Epithelial cell of proximal tubule (primary cell): ENCODE results near the gene B4GALNT3. TPM values are rescaled to one million over a fixed set of nuclear protein-coding genes. Genes with fewer than 3 reads are reported as not detected.

ENCODE experiments used
- DNase-seq: peaks from one replicate; pipeline ENCODE4 v3.0.0-alpha.2; 2011; ENCODE audit warnings: low read depth
- H3K4me3 ChIP-seq: 2 replicates; pipeline ENCODE4 v1.5.1; 2011; ENCODE audit warnings: low read depth, mild to moderate bottlenecking, low read length
- CTCF ChIP-seq: conservative IDR thresholded peaks from 2 replicates; pipeline ENCODE4 v1.5.1; 2012; ENCODE audit warnings: low read depth, mild to moderate bottlenecking, low read length
- total RNA-seq: library from RNA; depleted of rRNA; stranded (reverse); fragments of >200 nt; gene quantifications from 2 replicates; pipeline ENCODE4 v1.2.3, GENCODE V29; 2015

The B4GALNT3 gene
- total RNA-seq, 1 donor from 2014 or later = 7.1 TPM

- H3K4me3 ChIP-seq = no peak overlapping the region
- no peak for DNase-seq
- TF ChIP-seq CTCF = no peak
These were observed 108.7 kb downstream of the B4GALNT3 start for GRCh38 chr12:568486-568885.

GRCh38 chr12:569091-569676, 109.4 kb downstream of the B4GALNT3 start:
- no peak for DNase-seq
- no peak for TF ChIP-seq CTCF
- peak overlapping the region; percentile 82 for H3K4me3 ChIP-seq

DNA sequence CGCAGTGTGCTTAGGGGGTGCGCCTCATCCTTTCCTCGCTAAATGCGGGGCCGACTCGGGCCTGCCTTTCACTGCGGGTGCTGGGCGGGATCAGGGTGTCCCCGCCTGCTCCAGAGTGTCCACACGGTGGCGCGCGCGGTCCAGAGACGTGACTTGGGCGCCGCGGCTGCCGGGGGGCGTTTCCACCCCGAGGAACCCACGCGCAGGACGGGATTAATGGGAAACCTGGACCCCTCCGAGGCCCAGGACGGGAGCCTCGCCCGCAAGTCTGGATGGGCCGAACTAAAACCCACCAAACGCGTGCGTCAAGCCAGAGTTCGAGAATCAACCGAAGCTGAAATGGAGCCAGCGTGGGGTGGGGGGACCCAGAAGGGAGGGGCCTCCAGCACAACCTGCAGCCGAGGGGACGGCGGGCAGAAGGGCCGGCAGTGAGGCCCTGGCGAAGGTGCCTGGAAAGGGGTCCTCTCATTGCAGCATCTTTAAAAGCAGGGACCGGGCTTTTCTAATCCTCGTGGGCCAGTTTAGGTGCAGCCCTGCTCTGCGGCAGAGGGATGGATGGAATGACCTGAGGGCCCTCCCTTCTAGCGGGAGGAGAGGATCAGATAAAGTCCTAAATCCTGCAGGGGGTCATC, 110.2 kb downstream of the B4GALNT3 start:
- peak; percentile 81 for TF ChIP-seq CTCF
- peak overlapping the region; percentile 82 for H3K4me3 ChIP-seq
- DNase-seq = no peak

DNA sequence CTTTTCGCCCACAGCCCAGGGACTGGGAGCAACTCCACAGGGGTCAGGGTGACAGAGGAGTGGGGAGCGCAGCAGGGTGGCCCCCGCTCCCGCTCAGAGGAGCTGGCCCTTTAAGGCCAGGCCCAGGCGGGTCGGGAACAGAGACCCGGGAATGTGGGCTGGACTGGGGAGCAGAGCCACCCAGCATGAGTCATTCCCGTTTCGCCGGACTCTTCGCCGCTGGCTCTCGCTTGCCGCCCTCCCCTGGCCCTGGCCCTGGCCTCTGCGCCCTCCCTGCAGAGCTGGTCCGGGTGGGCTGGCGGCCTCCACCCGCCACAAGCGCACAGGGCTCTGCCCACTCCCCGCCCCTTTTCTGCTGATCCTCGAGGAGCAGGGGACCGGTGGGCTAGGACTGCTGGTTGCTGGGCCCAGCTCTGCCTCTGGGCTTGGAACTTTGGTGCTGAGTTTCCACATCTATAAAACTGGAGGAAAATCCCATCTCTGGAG, 110.7 kb downstream of the B4GALNT3 start:
- peak overlapping the region; percentile 82 for H3K4me3 ChIP-seq
- no peak for DNase-seq
- no peak for TF ChIP-seq CTCF

GRCh38 chr12:570921-571794, 111.4 kb downstream of the B4GALNT3 start:
- peak overlapping the region; percentile 82 for H3K4me3 ChIP-seq
- no peak for TF ChIP-seq CTCF
- DNase-seq = no peak

- no peak overlapping the region for H3K4me3 ChIP-seq
- DNase-seq = no peak
- no peak for TF ChIP-seq CTCF
These were observed 112.2 kb downstream of the B4GALNT3 start for GRCh38 chr12:571795-572531.
